Stimulated activated memory B cell treated with anti-CD40 and anti-IgM and Interleukin-4, amounts not matched to agents 10 μg/mL and 1 μg/mL and 100 μg/mL, for 72 hours (primary cell): ENCODE measurements around the gene PLOD2.

ENCODE experiments used
- ATAC-seq: fragments of 150-1000 bp; cut with Tn5 transposase; 2 replicates; pipeline ENCODE4 v1.10.0; 2021
- H3K27ac Mint-ChIP-seq: one replicate; pipeline ENCODE4 v1.8.0; 2022; ENCODE audit warnings: mild to moderate bottlenecking, mixed read lengths
- H3K27me3 Mint-ChIP-seq: one replicate; pipeline ENCODE4 v1.8.0; 2022; ENCODE audit warnings: mixed read lengths
- H3K36me3 Mint-ChIP-seq: one replicate; pipeline ENCODE4 v1.8.0; 2022; ENCODE audit warnings: mixed read lengths
- H3K4me1 Mint-ChIP-seq: one replicate; pipeline ENCODE4 v1.8.0; 2022; ENCODE audit warnings: mixed read lengths
- H3K4me3 Mint-ChIP-seq: one replicate; pipeline ENCODE4 v1.8.0; 2022; ENCODE audit warnings: mild to moderate bottlenecking, moderate library complexity, mixed read lengths
- H3K9me3 Mint-ChIP-seq: one replicate; pipeline ENCODE4 v1.8.0; 2022; ENCODE audit warnings: mixed read lengths

PLOD2 gene

GRCh38 chr3:146026547-146026946 lies 134.4 kb downstream of the PLOD2 start:
- no peaks in the 10 kb centered on the region for H3K4me1 Mint-ChIP-seq
- H3K4me3 Mint-ChIP-seq, result no peak overlapping the region
- peaks cover 4% of the 10 kb centered on the region for H3K9me3 Mint-ChIP-seq
- H3K27me3 Mint-ChIP-seq, result no peaks in the 10 kb centered on the region
- ATAC-seq, result no peak
- H3K36me3 Mint-ChIP-seq, result no peaks in the 10 kb centered on the region
- H3K27ac Mint-ChIP-seq, result no peak overlapping the region

- Mint-ChIP-seq H3K27ac (no peak overlapping the region), H3K4me3 (no peak overlapping the region), H3K27me3 (no peaks in the 10 kb centered on the region), H3K9me3 (no peaks in the 10 kb centered on the region), H3K36me3 (no peaks in the 10 kb centered on the region), H3K4me1 (no peaks in the 10 kb centered on the region)
- no peak for ATAC-seq
These were observed 136.7 kb downstream of the PLOD2 start for GRCh38 chr3:146024260-146024659.

GRCh38 chr3:146020969-146021368 lies 140.0 kb downstream of the PLOD2 start:
- no peaks in the 10 kb centered on the region for H3K36me3 Mint-ChIP-seq
- H3K27ac Mint-ChIP-seq, result no peak overlapping the region
- H3K4me3 Mint-ChIP-seq, result no peak overlapping the region
- peaks cover 7% of the 10 kb centered on the region for H3K9me3 Mint-ChIP-seq
- no peaks in the 10 kb centered on the region for H3K27me3 Mint-ChIP-seq
- H3K4me1 Mint-ChIP-seq, result no peaks in the 10 kb centered on the region
- ATAC-seq, result no peak

- H3K27me3 Mint-ChIP-seq, result no peaks in the 10 kb centered on the region
- peaks cover 12% of the 10 kb centered on the region for H3K9me3 Mint-ChIP-seq
- H3K4me1 Mint-ChIP-seq, result no peaks in the 10 kb centered on the region
- no peak overlapping the region for H3K4me3 Mint-ChIP-seq
- ATAC-seq, result no peak
- H3K27ac Mint-ChIP-seq, result no peak overlapping the region
- no peaks in the 10 kb centered on the region for H3K36me3 Mint-ChIP-seq
These were observed 141.5 kb downstream of the PLOD2 start for GRCh38 chr3:146019508-146019907.
